Ovary (tissue), 3 donors: ENCODE measurements around the gene TESK2.

Experiments used
- EP300 ChIP-seq: sonication (generic); formaldehyde crosslinking; IDR thresholded peaks from one replicate; pipeline ENCODE4 v1.6.1; 2017; ENCODE audit warnings: antibody characterized with exemption
- POLR2A ChIP-seq: fragments of 450-650 bp; IDR thresholded peaks from one replicate; pipeline ENCODE4 v1.6.1; 2017; ENCODE audit warnings: antibody characterized with exemption, mild to moderate bottlenecking, moderate library complexity
- TF ChIP-seq, protein P1 (sequence below), 3 donors: fragments of 450-650 bp in 2 of 3; fragments of 200-600 bp in 1 of 3; IDR thresholded peaks; one replicate each; pipeline versions ENCODE4 v1.5.1 to v1.8.0; 2016 to 2022; ENCODE audit warnings: antibody characterized with exemption in 3 of 3, mild to moderate bottlenecking in 1 of 3
- donor health status: DM: no; HTN: no; CAD: no.

DNA sequence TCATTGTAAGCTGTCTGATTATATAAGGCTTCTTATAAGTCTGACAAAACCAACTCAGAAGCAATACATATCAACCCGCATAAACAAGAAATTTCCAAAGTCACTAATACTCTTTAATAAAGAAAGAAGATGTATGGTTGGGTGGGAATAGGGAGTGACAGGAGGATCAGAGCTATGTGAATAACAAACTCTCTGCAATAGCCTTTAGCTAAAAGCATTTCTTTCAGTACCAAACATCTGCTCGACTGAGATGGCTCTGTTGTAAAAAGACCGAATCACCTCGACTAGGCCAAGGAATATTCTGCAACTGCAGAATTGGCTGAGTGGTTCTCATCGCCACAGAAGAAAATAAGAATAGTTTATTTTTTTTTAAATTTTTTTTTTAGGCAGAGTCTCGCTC lies 111.4 kb downstream of the TESK2 start:
- TF ChIP-seq EP300 (no peak), POLR2A (no peak)
- TF ChIP-seq, protein P1, sequence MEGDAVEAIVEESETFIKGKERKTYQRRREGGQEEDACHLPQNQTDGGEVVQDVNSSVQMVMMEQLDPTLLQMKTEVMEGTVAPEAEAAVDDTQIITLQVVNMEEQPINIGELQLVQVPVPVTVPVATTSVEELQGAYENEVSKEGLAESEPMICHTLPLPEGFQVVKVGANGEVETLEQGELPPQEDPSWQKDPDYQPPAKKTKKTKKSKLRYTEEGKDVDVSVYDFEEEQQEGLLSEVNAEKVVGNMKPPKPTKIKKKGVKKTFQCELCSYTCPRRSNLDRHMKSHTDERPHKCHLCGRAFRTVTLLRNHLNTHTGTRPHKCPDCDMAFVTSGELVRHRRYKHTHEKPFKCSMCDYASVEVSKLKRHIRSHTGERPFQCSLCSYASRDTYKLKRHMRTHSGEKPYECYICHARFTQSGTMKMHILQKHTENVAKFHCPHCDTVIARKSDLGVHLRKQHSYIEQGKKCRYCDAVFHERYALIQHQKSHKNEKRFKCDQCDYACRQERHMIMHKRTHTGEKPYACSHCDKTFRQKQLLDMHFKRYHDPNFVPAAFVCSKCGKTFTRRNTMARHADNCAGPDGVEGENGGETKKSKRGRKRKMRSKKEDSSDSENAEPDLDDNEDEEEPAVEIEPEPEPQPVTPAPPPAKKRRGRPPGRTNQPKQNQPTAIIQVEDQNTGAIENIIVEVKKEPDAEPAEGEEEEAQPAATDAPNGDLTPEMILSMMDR (IDR thresholded peaks at IDR 0.05) = no peak
